ENCODE results near the gene WNK1.

The WNK1 gene

GRCh38 chr12:905261-906031 lies 153.1 kb downstream of the WNK1 start:
- TF ChIP-seq, protein P1, sequence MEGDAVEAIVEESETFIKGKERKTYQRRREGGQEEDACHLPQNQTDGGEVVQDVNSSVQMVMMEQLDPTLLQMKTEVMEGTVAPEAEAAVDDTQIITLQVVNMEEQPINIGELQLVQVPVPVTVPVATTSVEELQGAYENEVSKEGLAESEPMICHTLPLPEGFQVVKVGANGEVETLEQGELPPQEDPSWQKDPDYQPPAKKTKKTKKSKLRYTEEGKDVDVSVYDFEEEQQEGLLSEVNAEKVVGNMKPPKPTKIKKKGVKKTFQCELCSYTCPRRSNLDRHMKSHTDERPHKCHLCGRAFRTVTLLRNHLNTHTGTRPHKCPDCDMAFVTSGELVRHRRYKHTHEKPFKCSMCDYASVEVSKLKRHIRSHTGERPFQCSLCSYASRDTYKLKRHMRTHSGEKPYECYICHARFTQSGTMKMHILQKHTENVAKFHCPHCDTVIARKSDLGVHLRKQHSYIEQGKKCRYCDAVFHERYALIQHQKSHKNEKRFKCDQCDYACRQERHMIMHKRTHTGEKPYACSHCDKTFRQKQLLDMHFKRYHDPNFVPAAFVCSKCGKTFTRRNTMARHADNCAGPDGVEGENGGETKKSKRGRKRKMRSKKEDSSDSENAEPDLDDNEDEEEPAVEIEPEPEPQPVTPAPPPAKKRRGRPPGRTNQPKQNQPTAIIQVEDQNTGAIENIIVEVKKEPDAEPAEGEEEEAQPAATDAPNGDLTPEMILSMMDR (conservative IDR thresholded peaks at IDR 0.05; ENCODE audit: low read length) = no peak
- DNase-seq (ENCODE audit: low read depth) = no peak
- H3K4me3 ChIP-seq (ENCODE audit: low read length) = no peak overlapping the region

DNA sequence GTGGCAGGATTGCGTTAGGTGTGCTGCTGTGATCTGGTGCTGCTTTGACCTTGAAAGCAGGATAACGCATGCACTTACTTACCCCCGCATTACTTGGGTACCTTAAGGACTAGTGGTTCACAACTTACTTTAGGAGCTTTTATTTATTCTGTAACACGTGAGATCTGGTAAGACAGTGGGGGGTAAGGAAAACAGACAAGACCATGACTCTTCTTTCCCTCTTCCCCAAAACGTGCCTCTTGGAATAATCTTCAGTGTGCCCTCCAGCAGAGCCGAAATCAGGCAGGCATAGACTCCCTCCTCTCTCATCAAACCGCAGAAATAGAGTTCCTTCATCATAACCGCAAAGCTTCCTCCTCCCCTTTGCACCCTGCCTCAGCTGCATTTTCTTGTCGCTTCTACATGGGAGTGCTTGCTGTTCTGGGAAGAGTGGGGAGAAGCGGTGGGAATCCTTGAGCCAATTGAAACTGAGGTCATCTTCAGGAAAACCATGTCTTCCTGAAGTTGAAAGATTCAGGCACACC lies 153.7 kb downstream of the WNK1 start:
- no peak overlapping the region for H3K4me3 ChIP-seq (ENCODE audit: low read length)
- no peak for DNase-seq (ENCODE audit: low read depth)
- TF ChIP-seq, protein P1 (conservative IDR thresholded peaks at IDR 0.05; ENCODE audit: low read length) = no peak

DNA sequence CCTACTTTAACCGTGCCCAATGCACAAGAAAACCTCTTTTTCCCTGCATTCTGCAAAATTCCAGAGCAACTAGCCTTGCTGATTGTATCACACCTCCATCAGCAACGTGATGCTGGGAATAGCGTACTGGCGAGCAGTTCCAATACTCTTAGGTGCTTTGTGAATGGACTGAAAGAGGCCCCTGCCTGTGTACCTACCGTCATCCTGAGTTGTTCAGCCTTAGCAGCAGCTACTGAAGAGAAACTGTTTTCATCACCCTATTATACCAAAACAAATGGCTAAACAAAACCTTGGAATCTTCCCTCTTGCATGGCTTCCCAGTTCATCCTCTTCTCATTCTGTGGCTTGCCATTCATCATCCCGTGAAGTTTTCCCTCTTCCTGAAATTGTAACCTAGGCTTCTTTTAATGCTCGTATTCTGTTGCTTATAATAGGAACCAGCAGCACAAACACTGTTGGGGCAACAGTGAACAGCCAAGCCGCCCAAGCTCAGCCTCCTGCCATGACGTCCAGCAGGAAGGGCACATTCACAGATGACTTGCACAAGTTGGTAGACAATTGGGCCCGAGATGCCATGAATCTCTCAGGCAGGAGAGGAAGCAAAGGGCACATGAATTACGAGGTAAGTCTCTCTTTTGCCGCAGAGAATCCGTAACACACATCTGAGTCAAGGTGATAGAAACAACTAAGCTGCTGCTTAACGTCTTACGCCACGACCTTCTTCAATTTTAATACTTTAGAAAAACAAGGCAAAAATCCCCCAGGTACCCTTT lies 155.2 kb downstream of the WNK1 start:
- TF ChIP-seq, protein P1 (conservative IDR thresholded peaks at IDR 0.05; ENCODE audit: low read length) = no peak
- H3K4me3 ChIP-seq (ENCODE audit: low read length) = no peak overlapping the region
- DNase-seq (ENCODE audit: low read depth) = no peak

- no peak for DNase-seq (ENCODE audit: low read depth)
- TF ChIP-seq, protein P1 (conservative IDR thresholded peaks at IDR 0.05; ENCODE audit: low read length) = no peak
- no peak overlapping the region for H3K4me3 ChIP-seq (ENCODE audit: low read length)
These were observed 157.5 kb downstream of the WNK1 start for GRCh38 chr12:909861-910260.

DNA sequence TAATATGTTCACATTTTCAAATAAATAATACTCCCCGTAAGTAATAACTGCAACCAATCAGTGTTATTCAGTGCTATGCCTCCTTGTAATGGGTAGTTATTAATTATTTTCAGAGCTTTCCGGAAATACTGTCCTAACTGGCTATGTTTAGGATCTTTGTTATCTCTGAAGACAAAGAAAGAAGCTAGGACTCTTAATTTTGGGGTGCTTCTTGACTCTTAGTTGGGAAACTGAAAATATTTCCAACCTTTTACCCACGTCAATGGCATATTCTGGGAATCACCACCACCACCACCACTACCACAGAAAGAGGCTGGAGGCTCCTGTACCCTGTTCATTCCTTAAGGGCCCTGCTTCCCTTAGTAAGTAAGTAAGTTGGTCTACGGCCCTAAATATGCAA lies 158.0 kb downstream of the WNK1 start:
- H3K4me3 ChIP-seq (ENCODE audit: low read length) = no peak overlapping the region
- TF ChIP-seq, protein P1 (conservative IDR thresholded peaks at IDR 0.05; ENCODE audit: low read length) = no peak
- no peak for DNase-seq (ENCODE audit: low read depth)

GRCh38 chr12:911191-911826 lies 158.9 kb downstream of the WNK1 start:
- no peak for DNase-seq (ENCODE audit: low read depth)
- no peak overlapping the region for H3K4me3 ChIP-seq (ENCODE audit: low read length)
- TF ChIP-seq, protein P1 (conservative IDR thresholded peaks at IDR 0.05; ENCODE audit: low read length) = no peak

All from AG10803 (cell line).